ENCODE data around the gene GMDS.
"Not testable (repeated sequence)": the region's sequence is repeated elsewhere in the genome, so short reads cannot be mapped to it uniquely, and the experiment has no call there.

Gene GMDS

DNA sequence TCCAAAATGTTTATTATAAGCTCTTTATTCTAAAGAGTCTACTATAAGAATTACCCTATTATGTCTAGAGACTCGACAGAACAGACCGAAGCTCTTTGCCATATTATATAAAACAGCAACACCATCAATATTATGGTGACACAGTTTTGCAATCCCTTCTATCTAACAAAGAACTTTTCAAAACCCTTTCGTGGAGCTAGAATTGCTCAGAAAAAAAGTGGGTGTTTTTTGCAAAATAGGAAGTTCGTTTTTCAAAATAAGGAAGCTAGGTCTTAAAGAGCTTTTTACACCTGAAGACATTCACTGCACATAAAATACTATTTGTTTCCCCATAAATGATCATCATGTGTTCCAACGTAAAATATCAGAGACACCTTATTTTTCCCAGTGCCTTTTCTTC, 395.7 kb downstream of the GMDS start:
- DNase-seq = peak; percentile 2

DNA sequence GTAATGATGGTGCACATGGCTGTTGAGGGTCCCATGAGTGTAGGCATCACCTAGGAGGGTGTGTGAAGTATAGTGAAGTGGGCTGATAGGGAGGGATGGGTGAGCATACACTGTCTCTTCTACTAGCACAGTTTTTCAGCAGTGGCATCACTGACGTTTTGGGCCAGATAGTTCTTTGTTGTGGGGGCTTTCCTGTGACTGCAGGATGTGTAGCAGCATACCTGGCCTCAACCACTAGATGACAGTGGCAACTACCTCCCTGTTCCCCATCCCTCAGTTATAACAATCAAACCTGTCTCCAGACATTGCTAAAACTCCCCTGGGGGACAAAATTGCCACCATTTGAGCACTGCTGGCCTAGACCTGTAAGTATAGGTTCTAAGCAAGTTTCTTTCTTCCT, 396.7 kb downstream of the GMDS start:
- DNase-seq = no peak

DNA sequence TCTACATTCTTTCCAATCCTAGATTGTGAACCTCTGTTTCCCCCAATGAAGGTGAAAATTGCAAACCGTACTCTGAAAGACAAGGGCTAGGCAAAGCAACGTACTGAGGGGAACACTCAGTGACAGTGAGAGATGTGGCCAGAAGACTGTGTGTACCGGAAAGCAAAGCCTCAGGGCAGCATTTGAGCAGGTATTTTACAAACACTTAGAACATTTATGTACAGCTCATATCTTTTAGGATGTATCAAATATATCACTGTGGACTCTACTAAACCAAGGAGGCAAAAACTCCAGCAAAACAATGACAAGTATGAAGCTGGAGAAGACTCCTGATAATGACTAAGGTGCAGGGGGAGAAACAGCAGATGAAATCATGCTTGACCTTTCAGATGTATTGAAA, 398.8 kb downstream of the GMDS start:
- no peak for DNase-seq

DNA sequence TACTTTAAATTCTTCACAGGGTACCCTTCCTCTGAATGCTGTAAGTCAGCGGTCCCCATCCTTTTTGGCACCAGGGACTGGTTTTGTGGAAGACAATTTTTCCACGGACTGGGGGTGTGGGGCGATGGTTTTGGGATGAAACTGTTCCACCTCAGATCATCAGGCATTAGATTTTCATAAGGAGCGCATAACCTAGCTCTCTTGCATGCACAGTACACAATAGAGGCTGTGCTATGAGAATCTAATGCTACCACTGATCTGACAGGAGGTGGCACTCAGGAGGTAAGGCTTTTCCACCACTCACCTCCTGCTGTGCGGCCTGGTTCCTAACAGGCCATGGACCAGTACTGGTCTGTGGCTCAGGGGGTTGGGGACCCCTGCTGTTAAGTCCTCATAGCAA, 399.9 kb downstream of the GMDS start:
- not testable (repeated sequence) for DNase-seq

DNA sequence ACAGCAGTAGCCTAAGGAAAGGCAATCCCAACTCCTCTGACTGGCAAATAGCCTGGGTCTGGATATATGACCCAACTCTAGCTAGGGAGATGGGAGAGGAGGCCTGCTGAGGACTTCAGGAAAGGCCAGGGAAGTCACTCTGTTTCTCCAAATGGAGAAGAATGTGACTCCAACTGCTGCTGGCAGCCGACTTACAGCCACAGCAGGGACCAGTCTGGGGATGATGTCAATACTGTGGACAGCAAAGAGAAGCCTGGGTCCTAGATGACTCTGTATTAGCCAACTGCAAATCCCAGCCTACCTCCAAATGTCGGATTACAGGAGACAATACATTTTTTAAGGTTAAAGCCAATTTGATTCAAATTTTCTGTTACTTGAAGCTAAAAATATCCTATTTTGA, 403.1 kb downstream of the GMDS start:
- no peak for DNase-seq

DNA sequence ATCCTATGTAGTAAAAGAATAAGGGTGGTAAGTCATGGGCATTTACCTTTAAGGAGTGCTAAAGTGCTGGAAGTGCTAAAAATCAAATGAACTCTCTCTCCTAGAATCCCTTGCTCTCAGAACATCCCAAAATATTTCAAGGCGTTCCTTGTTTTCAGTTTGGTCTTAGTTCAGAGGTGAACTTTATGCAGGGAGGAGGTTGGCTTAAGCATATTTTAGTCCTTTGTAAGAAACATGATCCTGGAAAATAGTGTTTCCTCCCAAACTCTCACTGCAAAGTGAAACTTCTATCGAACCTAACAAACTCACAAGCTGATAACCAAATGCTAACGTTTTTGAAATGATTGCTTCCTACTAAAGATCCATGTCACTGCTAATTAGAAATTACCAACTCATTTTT, 404.3 kb downstream of the GMDS start:
- no peak for DNase-seq

DNA sequence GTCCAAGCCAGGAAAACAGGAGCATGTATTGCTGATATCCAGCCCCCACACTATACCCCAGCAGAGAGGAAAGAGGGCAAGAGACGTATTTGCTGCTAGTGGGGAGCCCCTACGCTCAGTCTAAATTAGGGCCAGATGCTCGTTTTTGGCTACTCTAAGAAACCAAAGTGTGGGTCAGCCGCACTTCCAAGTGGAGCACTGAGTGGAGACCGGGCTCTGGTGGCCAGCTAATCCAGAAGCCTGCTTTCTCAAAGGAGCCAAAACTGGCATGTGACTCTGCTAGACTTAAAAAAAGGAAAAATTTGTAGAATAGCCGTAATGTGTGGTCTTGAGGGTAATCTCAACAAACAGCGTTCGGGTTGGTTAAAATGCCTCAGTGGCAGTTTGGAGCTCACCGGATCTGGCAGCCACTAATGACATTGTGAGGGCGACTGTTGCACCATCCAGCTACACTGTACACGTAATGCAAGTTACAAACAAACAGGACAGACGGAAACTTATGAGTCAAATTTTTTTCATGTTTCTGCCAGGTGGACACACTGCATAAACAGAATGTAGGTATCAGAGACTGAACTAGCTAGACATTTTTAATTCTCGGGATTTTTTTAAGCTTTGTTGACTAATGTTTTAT, 404.8 kb downstream of the GMDS start:
- DNase-seq = no peak

DNA sequence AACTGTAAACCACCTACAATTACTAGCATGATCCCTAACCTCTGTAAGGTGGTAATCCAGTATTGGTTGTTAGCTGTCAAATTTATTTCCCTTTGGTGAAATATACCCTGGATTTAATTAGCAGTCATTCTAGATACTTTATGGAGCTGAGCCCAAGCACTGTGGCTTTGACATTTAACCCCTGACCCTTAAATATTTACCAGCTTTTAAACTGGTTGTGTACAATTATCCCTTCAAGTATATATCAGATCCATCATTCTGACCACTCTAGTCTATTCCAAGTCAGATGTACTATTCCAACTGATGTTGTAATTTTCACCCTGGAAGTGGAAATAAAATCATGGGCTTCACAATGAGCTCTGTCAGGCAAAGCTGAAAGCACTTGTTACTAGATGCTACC, 406.0 kb downstream of the GMDS start:
- no peak for DNase-seq

DNA sequence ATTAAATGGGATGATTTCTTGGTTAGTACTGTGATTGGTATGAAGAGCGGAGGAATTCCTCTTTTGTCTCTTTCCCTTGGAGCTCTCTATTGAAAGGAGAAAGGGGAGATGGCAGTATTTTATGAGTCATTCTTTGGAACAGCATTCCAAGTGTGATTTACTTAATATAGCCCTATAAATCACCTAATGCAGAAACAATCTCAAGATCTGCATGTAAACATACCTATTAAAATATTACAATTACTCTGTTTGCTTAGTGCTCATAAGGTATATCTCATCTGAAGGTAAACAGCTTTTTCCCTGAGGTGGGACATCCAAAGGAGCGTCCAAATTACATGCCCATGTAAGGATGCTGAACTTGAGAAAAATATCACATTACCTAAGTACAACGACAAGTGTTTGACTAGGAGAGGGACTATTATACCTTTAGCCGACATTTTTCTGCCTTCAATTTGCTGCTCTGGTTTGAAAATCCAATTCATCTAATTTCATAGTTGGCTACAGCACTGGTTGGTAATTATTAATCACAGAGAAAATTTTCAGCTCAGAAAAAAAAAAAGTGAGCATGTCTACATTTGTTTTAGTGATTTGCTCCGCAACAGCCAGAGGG, 406.7 kb downstream of the GMDS start:
- DNase-seq = no peak

DNA sequence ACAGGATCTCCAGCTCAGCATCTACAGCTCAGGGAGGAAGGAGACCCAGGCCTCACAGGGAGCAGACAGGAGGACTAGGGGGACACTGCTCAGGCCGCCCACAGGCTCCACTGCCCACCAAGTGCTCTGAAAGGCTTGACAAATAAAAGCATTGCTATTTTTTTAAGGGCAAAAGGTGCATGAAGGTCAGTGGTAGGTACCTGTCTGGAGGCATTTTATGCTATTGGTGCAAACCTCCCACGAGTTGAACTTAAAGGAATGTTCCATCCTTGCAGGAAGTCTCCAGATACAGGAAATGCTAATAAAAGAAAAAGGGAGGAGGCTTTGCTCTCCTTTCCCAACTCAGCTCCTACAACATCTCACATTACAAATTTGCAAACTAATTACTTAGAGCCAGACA, 407.6 kb downstream of the GMDS start:
- DNase-seq = no peak

DNA sequence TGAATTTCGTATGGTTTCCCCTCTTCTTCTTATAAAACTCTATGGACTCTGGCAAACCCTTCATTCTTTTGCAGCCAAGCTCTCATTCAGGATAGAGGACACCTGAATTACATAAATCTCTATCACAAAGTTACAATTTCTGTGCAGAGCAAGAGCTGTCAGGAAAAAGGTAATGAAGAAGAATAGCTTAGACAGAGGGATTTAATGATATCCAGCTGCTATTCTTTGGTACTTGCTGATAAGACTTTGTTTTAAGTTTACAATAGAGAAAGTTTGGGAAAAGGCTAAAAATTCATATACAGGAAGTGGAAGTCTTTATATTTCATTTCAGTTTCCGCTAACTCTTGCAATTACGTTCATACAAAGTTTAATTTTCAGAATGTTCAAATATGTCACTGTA, 408.7 kb downstream of the GMDS start:
- no peak for DNase-seq

DNA sequence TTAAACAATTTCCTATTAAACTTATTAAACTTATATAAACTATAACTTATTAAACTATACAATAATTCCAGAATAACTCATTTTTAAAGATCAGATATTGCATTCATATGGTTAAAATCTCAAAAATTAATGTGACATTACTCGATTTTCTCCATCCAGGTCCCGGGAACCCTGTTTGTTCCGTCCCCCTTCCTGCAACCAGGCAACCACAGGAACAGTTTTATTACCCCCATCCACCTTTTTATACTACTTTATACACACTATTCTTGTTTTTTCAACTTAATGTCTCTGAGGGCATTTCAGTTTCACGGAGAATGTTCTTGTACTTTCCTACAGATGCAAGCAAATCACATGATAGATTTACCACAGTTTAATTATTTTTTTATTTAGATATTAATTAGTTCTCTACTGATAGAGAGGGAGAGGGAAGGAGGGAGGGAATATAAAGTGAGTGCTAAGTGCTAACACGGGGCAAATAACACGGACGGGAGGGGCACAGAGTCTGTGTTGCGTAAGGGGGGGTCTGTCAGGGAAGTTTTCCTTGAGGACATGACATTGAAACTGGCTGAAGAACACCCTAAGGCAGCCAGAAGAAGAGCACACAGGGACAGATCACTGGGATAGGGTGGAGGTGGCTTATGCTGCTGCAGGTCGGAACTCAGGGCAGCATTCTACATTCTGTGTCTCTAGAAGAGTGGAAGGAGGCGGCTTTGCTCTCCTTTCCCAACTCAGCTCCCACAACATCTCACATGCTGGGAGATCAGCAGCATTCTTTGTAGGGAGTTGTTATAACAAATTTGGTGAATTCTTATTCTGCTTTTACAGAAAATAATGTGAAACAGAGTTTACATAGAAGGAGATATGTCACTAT, 410.5 kb downstream of the GMDS start:
- DNase-seq = no peak

DNA sequence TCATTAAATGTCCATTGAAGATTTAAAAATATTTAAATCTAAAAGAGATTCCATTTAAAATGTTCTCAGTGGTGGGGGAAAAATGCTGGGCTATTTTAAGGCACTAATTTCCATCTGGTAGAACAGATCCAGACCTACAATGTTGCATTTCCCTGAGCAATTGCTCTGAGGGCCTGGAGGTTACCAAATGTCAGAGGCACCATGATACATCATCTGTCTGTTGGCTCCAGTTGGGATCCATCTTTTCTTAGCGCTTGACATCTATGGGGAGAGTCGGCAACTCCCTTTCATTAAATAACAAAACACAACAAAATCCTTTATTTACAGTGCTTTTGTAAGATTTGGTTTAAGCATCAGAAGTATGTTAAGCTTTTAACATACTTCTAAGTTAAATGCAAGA, 411.2 kb downstream of the GMDS start:
- no peak for DNase-seq

DNA sequence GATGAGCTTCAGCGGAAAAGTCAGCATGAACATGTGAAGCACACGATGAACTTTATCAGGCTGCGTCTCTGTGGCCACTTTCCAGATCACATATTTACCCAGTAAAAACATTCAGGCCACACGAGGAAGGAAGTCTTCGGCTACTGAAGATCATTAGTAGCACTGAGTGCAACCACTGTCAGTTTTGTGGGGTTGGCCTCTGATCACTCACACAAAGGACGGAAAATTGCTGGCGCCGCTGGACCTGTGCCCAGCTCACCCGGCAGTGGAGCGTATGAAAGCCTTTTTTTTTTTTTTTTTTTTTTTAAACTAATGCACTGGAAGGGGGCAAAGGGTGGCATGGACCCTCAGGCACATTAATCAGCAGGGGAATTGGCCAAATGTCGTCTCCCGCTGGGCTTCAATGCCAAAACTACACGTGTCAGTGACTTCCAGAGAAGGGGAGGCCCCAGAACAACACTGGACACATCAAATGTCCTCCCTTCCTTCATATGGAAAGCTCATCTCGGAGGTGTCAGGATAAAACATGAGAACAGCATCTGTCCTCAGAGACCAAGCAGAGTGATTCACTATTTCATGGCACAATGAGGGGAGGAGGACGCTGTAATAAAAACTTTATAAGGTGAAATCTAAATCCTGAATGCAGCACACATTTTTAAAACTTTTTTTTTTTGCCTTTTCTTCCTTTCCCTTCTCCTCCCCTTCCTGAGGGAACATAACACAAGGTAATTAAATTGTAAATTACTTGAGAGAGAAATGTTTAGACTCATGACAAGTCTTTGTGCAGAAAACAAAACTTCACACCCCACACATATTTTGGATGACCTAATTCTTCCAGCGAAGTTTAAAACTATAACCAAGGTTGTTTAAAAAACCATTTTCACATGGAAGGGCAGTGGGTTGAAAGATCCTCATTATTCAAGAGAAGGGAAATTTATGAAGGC, 412.3 kb downstream of the GMDS start:
- no peak for DNase-seq

DNA sequence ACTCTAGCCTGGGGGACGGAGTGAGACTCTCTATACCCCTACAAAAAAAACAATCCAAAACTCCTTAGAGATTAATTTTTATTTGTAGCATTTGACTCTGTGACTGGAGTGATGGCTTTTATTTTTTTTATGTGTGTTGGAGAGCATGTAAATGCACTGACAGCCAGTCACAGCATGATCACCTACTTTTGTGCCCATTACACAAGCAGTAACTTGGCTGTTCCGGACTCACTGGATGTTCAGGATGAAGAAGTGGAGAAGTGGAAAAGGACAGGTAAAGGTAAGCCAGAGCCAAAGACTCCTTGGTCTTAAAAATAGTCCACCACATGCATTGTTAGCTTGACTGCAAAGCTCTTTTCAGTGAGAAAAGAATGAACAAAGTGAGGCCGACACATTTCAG, 413.0 kb downstream of the GMDS start:
- no peak for DNase-seq

DNA sequence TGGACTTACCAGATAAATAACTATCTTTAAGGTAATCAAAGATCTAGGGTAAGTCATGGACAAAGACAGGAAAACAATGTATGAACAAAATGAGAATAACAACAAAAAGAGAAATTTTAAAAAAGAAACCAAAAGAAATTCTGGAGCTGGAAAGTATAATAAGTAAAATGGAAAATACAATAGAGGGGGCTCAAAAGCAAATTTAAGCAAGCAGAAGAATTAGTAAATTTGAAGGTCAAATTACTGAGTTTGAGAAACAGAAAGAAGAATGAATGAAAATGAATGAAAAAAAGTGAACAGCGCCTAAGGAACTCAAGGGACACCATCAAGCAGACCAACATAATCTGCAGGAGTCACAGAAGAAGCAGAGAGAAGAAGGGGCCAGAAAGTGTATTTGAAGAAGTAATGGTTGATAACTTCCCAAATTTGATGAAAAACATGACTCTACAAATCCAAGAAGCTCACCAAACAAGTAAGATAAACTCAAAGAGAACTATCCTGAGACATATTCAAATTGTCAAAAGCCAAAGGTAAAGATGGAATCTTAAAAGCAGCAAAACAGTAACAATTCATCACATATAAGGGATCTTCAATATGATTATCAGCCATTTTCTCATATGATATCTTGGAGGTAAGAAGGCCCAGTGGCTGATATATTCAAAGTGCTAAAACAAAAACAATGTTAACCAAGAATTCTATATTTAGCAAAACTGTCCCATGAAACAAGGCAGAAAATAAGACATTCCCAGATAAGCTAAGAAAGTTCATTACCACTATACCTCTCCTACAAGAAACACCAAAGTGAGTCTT, 417.2 kb downstream of the GMDS start:
- DNase-seq = no peak

DNA sequence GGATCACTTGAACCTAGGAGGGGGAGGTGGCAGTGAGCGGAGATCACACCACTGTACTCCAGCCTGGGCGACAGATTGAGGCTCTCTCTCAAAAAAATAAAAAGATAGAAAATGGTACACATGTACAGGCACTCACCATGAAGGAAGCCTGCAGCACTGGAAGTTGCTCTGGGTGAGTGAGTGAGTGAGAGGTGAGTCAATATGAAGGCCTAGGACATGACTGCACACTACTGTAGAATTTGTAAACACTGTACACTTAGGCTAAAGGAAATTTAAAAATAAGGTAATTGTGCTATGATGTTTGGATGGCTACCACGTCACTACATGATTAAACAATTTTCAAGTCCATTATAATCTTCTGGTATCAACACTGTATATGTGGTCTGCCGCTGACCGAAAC, 419.5 kb downstream of the GMDS start:
- DNase-seq = no peak

DNA sequence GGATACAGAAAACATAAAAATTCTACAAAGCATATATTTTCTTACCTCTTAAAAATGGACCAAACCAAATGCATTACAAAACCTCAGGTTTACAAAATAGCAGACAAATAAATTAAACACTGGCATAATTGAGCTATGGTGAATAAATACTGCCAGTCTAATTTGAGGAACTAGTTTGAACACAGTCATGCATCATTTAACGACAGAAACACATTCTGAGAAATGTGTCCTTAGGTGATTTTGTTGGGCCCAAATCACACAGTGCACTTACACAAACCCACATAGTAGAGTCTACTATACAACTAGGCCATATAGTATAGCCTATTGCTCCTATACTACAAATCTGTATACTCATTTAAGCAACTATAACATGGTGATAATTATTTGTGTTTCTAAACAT, 420.1 kb downstream of the GMDS start:
- DNase-seq = no peak

DNA sequence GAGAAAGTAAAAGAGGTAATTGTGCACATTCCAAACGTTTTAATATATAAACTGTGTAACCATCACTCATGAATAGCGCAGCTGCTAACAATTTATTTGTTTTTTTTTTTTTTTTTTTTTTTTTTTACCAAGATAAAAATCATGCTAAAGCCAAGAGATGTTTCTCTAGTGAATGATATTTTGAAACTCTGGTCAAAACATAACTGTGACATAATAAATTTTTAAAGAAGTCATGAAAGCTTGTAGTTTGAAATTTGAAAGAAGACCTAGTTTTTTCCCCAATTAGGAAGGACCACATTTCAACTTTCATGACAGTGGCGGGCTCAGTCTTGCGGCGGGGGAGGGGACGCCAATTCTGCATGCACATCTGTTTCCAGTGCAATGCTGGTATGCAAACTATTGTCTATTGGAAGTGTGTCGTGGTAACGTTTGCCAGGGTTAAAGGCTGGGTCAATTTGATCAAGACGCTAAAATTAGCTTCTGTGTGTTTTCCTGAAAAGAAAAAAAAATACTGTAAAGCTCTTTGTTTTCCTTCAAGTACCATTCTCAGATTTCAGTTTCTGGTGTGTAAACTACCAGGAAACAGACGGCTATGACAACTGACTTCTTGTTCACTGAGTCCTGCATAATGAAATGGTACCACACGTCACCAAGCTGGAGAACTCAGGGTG, 423.8 kb downstream of the GMDS start:
- no peak for DNase-seq

DNA sequence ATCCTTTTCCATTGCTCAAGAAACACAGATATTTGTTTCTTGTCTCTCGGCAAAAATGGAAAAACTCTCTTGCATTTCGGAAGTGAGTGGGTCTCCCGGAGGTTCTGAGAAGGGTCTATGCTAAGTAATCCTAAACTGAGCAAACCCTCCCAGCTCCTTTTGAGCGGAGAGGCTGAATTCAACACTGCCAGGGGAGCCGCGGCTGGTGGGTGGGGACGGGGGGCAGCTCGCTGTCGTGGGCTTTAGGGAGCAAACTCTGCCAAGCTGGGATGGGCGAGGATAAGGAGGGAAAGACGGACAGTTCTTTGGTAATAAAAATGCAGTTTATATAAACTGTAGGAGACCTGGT, 424.3 kb downstream of the GMDS start:
- no peak for DNase-seq

DNA sequence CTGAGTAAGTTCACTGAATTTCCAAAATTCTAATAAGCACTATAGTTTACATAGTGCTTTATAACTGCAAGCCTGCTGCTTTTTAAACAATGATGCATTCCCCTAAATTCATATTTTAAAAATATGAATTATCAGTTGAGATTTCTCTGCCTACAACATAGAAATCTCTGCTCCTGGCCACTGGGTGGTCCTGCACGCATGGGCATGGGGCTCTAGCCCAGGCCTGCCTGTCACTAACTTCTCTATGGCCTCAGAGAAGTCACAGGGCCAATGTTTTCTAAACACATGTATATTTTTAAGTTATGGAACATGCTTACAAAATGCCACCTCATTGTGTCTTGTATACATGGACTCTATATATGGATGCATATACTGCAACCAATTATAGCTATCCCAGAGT, 424.7 kb downstream of the GMDS start:
- no peak for DNase-seq

DNA sequence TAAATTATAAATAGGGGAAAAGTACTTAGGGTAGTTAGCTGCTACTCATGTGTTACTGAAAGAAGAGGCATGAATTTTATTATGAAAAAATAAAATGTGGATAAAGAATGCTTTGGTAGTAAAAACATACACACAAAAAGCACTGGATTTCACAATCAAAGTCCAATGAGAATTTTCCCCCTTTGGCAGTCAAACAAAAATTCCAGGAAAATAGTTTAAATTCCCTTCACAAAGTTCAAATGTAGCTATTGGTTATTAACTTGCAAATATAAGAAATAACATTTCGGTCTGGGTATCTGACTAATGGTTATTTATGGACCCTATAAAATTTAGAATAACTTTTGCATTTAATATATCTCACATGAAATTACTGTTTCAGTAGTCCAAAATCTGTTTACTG, 425.2 kb downstream of the GMDS start:
- no peak for DNase-seq
